ENCODE results near the gene KLHL24.
A peak's percentile ranks its signal among the peaks of the same experiment; 100 is the strongest.

The KLHL24 gene

GRCh38 chr3:183635431-183636220, at the start of gene KLHL24:
Gene KLHL24 (plus strand): TSS chr3:183635623. CDS start chr3:183650357, 14,734 bp downstream.
- TF ChIP-seq CTCF (IDR thresholded peaks at IDR 0.05; ENCODE audit: insufficient read depth, low read depth, low read length, missing control alignments), result no peak
- peak; percentile 93 for DNase-seq (ENCODE audit: low read depth)

GRCh38 chr3:183586477-183586876, 48.9 kb upstream of the KLHL24 start:
- no peak for TF ChIP-seq CTCF (IDR thresholded peaks at IDR 0.05; ENCODE audit: insufficient read depth, low read depth, low read length, missing control alignments)
- DNase-seq (ENCODE audit: low read depth), result no peak
- no peak overlapping the region for H3K4me3 ChIP-seq (ENCODE audit: low read depth, low read length)

More at GRCh38 chr3:183635431-183636220, at the start of gene KLHL24:
- peak within 1 kb of the TSS; percentile 57 for H3K4me3 ChIP-seq (ENCODE audit: low read depth, low read length)

- TF ChIP-seq CTCF (IDR thresholded peaks at IDR 0.05; ENCODE audit: insufficient read depth, low read depth, low read length, missing control alignments), result no peak
- DNase-seq (ENCODE audit: low read depth), result no peak
- no peak overlapping the region for H3K4me3 ChIP-seq (ENCODE audit: low read depth, low read length)
Measured at GRCh38 chr3:183587336-183587735, 48.1 kb upstream of the KLHL24 start.

GRCh38 chr3:183590442-183590841, 45.0 kb upstream of the KLHL24 start:
- no peak for TF ChIP-seq CTCF (IDR thresholded peaks at IDR 0.05; ENCODE audit: insufficient read depth, low read depth, low read length, missing control alignments)
- no peak for DNase-seq (ENCODE audit: low read depth)
- no peak overlapping the region for H3K4me3 ChIP-seq (ENCODE audit: low read depth, low read length)

GRCh38 chr3:183591881-183592521, 43.4 kb upstream of the KLHL24 start:
- no peak overlapping the region for H3K4me3 ChIP-seq (ENCODE audit: low read depth, low read length)
- peak; percentile 29 for TF ChIP-seq CTCF (IDR thresholded peaks at IDR 0.05; ENCODE audit: insufficient read depth, low read depth, low read length, missing control alignments)
- peak; percentile 84 for DNase-seq (ENCODE audit: low read depth)

GRCh38 chr3:183592821-183593220, 42.6 kb upstream of the KLHL24 start:
- DNase-seq (ENCODE audit: low read depth), result no peak
- TF ChIP-seq CTCF (IDR thresholded peaks at IDR 0.05; ENCODE audit: insufficient read depth, low read depth, low read length, missing control alignments), result no peak
- H3K4me3 ChIP-seq (ENCODE audit: low read depth, low read length), result no peak overlapping the region
